ENCODE results near the gene RANBP3.

The RANBP3 gene

GRCh38 chr19:5892772-5893275 lies 85.1 kb downstream of the RANBP3 start:
- H3K27ac ChIP-seq (ENCODE audit: extremely low read depth, low read depth, low read length), result no peak overlapping the region
- H3K4me3 ChIP-seq (ENCODE audit: low read depth, low read length), result no peak overlapping the region
- H3K4me1 ChIP-seq (ENCODE audit: control insufficient read depth, insufficient read depth, low read length), result no peaks in the 10 kb centered on the region; the same call in 1 of the 2 replicates
- TF ChIP-seq ZNF792 (tag by site-specific recombination; IDR thresholded peaks at IDR 0.05) (no peak), KLF9 (tag by site-specific recombination; IDR thresholded peaks at IDR 0.05; ENCODE audit: low read depth) (peak; percentile 66)
- no peaks in the 10 kb centered on the region for H3K9me3 ChIP-seq (ENCODE audit: control insufficient read depth, insufficient read depth, low read depth, low read length)
- POLR2A ChIA-PET, result interaction anchor here (1.3 to 3.8 kb wide), 4 partner anchors 10 to 89 kb away, joined by 7 to 25 read pairs (median 14); partner anchors contain the start of genes NDUFA11, NRTN and VMAC
- H3K36me3 ChIP-seq (ENCODE audit: control insufficient read depth in 2 of 2, insufficient read depth in 1 of 2, low read length in 2 of 2), result peaks cover 0 to 27% of the 10 kb centered on the region in 2 experiments; a peak in 1 of 3 replicates
- CTCF ChIA-PET, result interaction anchor here (0.6 to 5.3 kb wide), 14 partner anchors 10 to 130 kb away, joined by 3 to 65 read pairs (median 4); partner anchors contain the start of genes NRTN and VMAC

- H3K36me3 ChIP-seq (ENCODE audit: control insufficient read depth in 2 of 2, insufficient read depth in 1 of 2, low read length in 2 of 2), result peaks cover 0 to 27% of the 10 kb centered on the region in 2 experiments; a peak in 1 of 3 replicates
- no peaks in the 10 kb centered on the region for H3K9me3 ChIP-seq (ENCODE audit: control insufficient read depth, insufficient read depth, low read depth, low read length)
- no peaks in the 10 kb centered on the region; the same call in 1 of the 2 replicates for H3K4me1 ChIP-seq (ENCODE audit: control insufficient read depth, insufficient read depth, low read length)
- H3K27ac ChIP-seq (ENCODE audit: extremely low read depth, low read depth, low read length), result no peak overlapping the region
- ChIA-PET POLR2A (interaction anchor here (2.3 to 3.8 kb wide), 3 partner anchors 11 to 88 kb away, joined by 10 to 25 read pairs (median 19); partner anchors contain the start of genes NDUFA11 and VMAC), CTCF (interaction anchor here (0.6 to 5.3 kb wide), 11 partner anchors 9 to 117 kb away, joined by 3 to 65 read pairs (median 4); partner anchors contain the start of gene NRTN)
- no peak; the same call in 1 of the 2 replicates for TF ChIP-seq PATZ1 (tag by site-specific recombination; IDR thresholded peaks at IDR 0.05)
- TF ChIP-seq OVOL3 (tag by site-specific recombination; IDR thresholded peaks at IDR 0.05), result no peak
- peak; percentile 52 for TF ChIP-seq ZIC2 (tag by site-specific recombination; IDR thresholded peaks at IDR 0.05)
- 0 out of 2 replicates have a peak, but pooled peaks have one; percentile 32 for TF ChIP-seq ZNF561 (tag by site-specific recombination; IDR thresholded peaks at IDR 0.05; ENCODE audit: borderline replicate concordance)
- peak; percentile 90 for TF ChIP-seq GLIS1 (tag by site-specific recombination; IDR thresholded peaks at IDR 0.05)
- 0 out of 2 replicates have a peak, but pooled peaks have one; percentile 29 for TF ChIP-seq ZBTB48 (tag by site-specific recombination; IDR thresholded peaks at IDR 0.05)
- TF ChIP-seq ZNF514 (tag by site-specific recombination; IDR thresholded peaks at IDR 0.05), result no peak
- TF ChIP-seq ZNF654 (tag by site-specific recombination; IDR thresholded peaks at IDR 0.05; ENCODE audit: low read depth), result peak; percentile 33; the same call in 1 of the 2 replicates
- TF ChIP-seq CTCF (tag by site-specific recombination; IDR thresholded peaks at IDR 0.05), result peak; percentile 91
- TF ChIP-seq ZFHX2 (tag by site-specific recombination; conservative IDR thresholded peaks at IDR 0.05), result peak; percentile 52
- TF ChIP-seq ZNF280D (tag by site-specific recombination; IDR thresholded peaks at IDR 0.05), result no peak
- no peak; the same call in 1 of the 2 replicates for TF ChIP-seq GLIS2 (tag by site-specific recombination; IDR thresholded peaks at IDR 0.05)
- 0 out of 2 replicates have a peak, but pooled peaks have one; percentile 7 for TF ChIP-seq KLF1 (tag by site-specific recombination; IDR thresholded peaks at IDR 0.05)
- peak; percentile 48; the same call in 1 of the 2 replicates for TF ChIP-seq ZNF2 (tag by site-specific recombination; IDR thresholded peaks at IDR 0.05)
- H3K4me3 ChIP-seq (ENCODE audit: low read depth, low read length), result no peak overlapping the region
Observed at GRCh38 chr19:5891938-5892771, 85.8 kb downstream of the RANBP3 start.
